Activated CD4-positive, alpha-beta memory T cell treated with anti-CD3 and anti-CD28 coated beads for 36 hours (primary cell): ENCODE measurements around the gene DIS3L2. TPM values are rescaled to one million over a fixed set of nuclear protein-coding genes. Genes with fewer than 3 reads are reported as not detected.
"Not testable (repeated sequence)": the region's sequence is repeated elsewhere in the genome, so short reads cannot be mapped to it uniquely, and the experiment has no call there.

Experiments used
- CTCF ChIA-PET: fragments of 350-600 bp; sonication (Branson Sonifier 250); formaldehyde crosslinking; loops from one replicate; lab custom pipeline; 2021; ENCODE audit warnings: antibody characterized with exemption, inconsistent platforms; lab: Charles Lee
- POLR2A ChIA-PET: fragments of 350-600 bp; sonication (Branson Sonifier 250); formaldehyde crosslinking; loops from one replicate; lab custom pipeline; 2021; ENCODE audit warnings: antibody characterized with exemption; lab: Charles Lee
- DNase-seq: peaks from one replicate; pipeline ENCODE4 v3.0.0-alpha.2; 2020
- H3K27ac Mint-ChIP-seq: one replicate; pipeline ENCODE4 v1.8.0; 2021; ENCODE audit warnings: mixed read lengths
- H3K27me3 Mint-ChIP-seq: one replicate; pipeline ENCODE4 v1.8.0; 2021; ENCODE audit warnings: mixed read lengths
- H3K36me3 Mint-ChIP-seq: one replicate; pipeline ENCODE4 v1.8.0; 2021; ENCODE audit warnings: mixed read lengths
- H3K4me1 Mint-ChIP-seq: one replicate; pipeline ENCODE4 v1.8.0; 2021; ENCODE audit warnings: low read depth, mixed read lengths
- H3K4me3 Mint-ChIP-seq: one replicate; pipeline ENCODE4 v1.8.0; 2021; ENCODE audit warnings: mild to moderate bottlenecking, mixed read lengths
- H3K9me3 Mint-ChIP-seq: one replicate; pipeline ENCODE4 v1.8.0; 2021; ENCODE audit warnings: mixed read lengths
- intact Hi-C: fragments of 100-400 bp; cut with micrococcal nuclease; formaldehyde crosslinking; loops from one replicate; pipeline ENCODE4 v1.15.1; 2023
- total RNA-seq, 2 experiments: library from RNA; stranded (reverse); gene quantifications; one replicate each; pipeline ENCODE4 v1.2.3, GENCODE V29; 2021

Gene DIS3L2
- total RNA-seq, 2 experiments from 2014 or later = 20.5 to 25.7 TPM

DNA sequence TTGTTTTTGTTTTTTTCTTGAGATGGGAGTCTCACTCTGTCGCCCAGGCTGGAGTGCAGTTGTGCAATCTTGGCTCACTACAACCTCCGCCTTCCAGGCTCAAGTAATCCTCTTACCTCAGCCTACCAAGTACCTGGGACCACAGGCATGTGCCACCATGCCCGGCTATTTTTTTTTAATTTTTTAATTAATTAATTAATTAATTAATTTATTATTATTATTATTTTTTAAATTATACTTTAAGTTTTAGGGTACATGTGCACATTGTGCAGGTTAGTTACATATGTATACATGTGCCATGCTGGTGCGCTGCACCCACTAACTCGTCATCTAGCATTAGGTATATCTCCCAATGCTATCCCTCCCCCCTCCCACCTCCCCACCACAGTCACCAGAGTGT, 215.1 kb downstream of the DIS3L2 start:
- H3K27ac Mint-ChIP-seq, H3K4me1 Mint-ChIP-seq, H3K27me3 Mint-ChIP-seq, intact Hi-C loops, POLR2A ChIA-PET, H3K4me3 Mint-ChIP-seq, H3K9me3 Mint-ChIP-seq, DNase-seq, CTCF ChIA-PET: not testable (repeated sequence)
- peaks cover 15% of the 10 kb centered on the region for H3K36me3 Mint-ChIP-seq

DNA sequence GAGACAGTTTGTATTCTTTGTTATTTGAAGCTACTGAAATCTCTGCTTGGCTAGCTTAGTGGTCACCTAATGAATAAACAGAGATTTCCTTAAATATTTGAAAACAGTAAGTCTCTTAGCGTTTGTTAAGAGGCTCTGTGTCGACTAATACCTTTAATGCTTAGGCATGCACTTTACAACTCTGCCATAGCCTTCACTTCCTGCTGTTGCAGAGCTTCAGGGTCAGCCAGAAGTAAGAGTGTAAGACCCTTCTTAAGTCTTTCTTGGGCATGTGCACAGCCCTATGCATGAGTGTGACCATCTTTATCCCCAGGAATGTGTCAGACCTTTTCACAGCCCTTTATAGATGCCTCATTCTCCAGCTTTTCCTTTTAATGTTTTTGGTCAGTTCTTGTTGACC, 221.8 kb downstream of the DIS3L2 start:
- Mint-ChIP-seq H3K27me3 (no peaks in the 10 kb centered on the region), H3K27ac (no peak overlapping the region), H3K36me3 (peaks cover 10% of the 10 kb centered on the region), H3K4me1 (no peaks in the 10 kb centered on the region), H3K9me3 (no peaks in the 10 kb centered on the region), H3K4me3 (no peak overlapping the region)
- intact Hi-C loops = no loop called here
- DNase-seq = no peak
- CTCF ChIA-PET = interaction anchor here (1.0 kb wide), 1 partner anchor 258 kb away, joined by 3 read pairs; no protein-coding TSS in a partner anchor
- POLR2A ChIA-PET = no interaction called here

GRCh38 chr2:232184346-232184745, 222.8 kb downstream of the DIS3L2 start:
- ChIA-PET CTCF (interaction anchor here (1.0 kb wide), 1 partner anchor 259 kb away, joined by 3 read pairs; no protein-coding TSS in a partner anchor), POLR2A (no interaction called here)
- peaks cover 10% of the 10 kb centered on the region for H3K36me3 Mint-ChIP-seq
- H3K4me1 Mint-ChIP-seq = no peaks in the 10 kb centered on the region
- no peak overlapping the region for H3K27ac Mint-ChIP-seq
- no peak overlapping the region for H3K4me3 Mint-ChIP-seq
- no peaks in the 10 kb centered on the region for H3K9me3 Mint-ChIP-seq
- H3K27me3 Mint-ChIP-seq = no peaks in the 10 kb centered on the region
- intact Hi-C loops = no loop called here
- DNase-seq = no peak

DNA sequence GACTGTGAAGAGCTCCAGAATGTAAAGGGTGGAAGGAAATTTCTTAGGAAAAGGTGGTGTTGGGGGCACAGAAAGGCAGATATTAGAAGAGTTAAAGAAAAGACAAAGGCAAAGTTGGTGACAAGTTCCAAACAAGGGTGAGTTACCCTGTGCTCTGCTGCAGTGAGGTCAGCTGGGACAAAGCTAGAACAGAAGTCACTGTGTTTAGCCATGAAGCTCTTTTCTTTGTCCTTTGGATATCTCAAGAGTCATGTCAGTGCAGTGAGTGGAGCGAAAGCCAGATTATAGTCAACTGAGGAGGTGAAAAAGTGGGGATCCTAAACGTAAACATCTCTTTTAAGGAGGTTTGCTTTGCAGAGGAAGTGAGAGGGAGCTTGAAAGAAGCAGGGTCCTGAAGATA, 229.3 kb downstream of the DIS3L2 start:
- H3K9me3 Mint-ChIP-seq = peaks cover 5% of the 10 kb centered on the region
- ChIA-PET CTCF (no interaction called here), POLR2A (no interaction called here)
- H3K27ac Mint-ChIP-seq = no peak overlapping the region
- H3K4me1 Mint-ChIP-seq = no peaks in the 10 kb centered on the region
- intact Hi-C loops = no loop called here
- no peaks in the 10 kb centered on the region for H3K27me3 Mint-ChIP-seq
- H3K36me3 Mint-ChIP-seq = peaks cover 26% of the 10 kb centered on the region
- H3K4me3 Mint-ChIP-seq = no peak overlapping the region
- DNase-seq = no peak

DNA sequence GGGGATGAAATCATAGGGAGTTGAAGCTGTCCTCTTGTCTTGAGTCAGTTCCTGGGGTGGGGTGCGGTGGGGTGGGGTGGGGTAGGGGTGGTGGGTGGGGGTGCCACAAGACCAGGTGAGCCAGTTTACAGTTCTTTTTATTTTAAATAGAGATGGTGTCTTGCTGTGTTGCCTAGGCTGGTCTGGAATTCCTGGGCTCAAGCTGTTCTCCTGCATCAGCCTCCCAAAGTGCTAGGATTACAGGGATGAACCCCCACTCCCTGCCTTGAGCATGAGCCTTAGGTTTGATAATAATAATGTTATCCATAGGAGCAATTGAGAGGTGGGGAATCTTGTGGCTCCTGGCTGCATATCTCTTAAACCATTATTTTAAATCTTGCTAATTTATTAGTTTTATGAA, 234.0 kb downstream of the DIS3L2 start:
- Mint-ChIP-seq H3K4me1 (no peaks in the 10 kb centered on the region), H3K27ac (no peak overlapping the region), H3K4me3 (no peak overlapping the region), H3K36me3 (peaks cover 34% of the 10 kb centered on the region), H3K27me3 (no peaks in the 10 kb centered on the region), H3K9me3 (peaks cover 5% of the 10 kb centered on the region)
- ChIA-PET POLR2A (no interaction called here), CTCF (no interaction called here)
- no peak for DNase-seq
- intact Hi-C loops = no loop called here

DNA sequence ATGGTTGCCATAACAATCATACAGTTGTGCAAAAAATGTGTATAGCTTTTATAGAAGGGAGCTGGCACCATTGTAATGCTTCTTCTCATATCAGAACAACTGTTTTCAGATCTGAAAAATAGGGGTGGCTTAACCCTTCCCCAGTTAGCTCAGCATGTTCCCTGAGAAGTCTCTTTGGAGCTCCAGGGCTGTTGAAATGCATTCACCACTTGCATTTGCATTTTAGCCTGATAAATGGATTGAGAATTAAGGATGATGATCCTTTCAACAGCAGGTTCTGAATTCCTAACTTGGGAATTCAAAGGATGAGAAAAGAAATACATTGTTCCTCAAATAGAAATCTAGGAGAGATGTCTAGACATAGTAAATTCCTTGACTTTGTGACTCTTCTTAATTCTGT, 235.3 kb downstream of the DIS3L2 start:
- Mint-ChIP-seq H3K9me3 (peaks cover 5% of the 10 kb centered on the region), H3K27me3 (no peaks in the 10 kb centered on the region), H3K4me1 (no peaks in the 10 kb centered on the region), H3K36me3 (peaks cover 39% of the 10 kb centered on the region), H3K27ac (no peak overlapping the region), H3K4me3 (no peak overlapping the region)
- POLR2A ChIA-PET = no interaction called here
- CTCF ChIA-PET = no interaction called here
- intact Hi-C loops = no loop called here
- DNase-seq = no peak

DNA sequence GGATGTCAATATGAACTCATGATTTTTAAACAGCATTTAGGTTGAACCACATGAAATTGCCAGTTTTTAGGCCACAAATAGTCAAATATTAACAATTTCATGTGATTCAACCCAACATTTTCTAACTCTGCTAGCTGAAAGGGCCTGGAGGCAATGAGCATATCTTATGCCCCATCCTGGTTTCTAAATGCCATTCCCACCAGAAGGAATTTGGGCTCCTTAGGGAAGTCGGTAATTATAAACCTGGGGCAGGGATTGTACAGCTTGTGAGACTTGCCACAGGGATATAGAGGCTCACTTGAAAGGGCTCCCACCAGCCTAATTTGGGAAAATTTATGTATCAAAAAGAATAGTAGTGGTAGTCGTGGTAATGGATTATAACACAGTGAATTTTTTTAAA, 238.7 kb downstream of the DIS3L2 start:
- peaks cover 22% of the 10 kb centered on the region for H3K36me3 Mint-ChIP-seq
- no peak overlapping the region for H3K4me3 Mint-ChIP-seq
- no peak for DNase-seq
- POLR2A ChIA-PET = no interaction called here
- no peaks in the 10 kb centered on the region for H3K27me3 Mint-ChIP-seq
- CTCF ChIA-PET = no interaction called here
- no peaks in the 10 kb centered on the region for H3K9me3 Mint-ChIP-seq
- intact Hi-C loops = no loop called here
- H3K27ac Mint-ChIP-seq = no peak overlapping the region
- no peaks in the 10 kb centered on the region for H3K4me1 Mint-ChIP-seq

DNA sequence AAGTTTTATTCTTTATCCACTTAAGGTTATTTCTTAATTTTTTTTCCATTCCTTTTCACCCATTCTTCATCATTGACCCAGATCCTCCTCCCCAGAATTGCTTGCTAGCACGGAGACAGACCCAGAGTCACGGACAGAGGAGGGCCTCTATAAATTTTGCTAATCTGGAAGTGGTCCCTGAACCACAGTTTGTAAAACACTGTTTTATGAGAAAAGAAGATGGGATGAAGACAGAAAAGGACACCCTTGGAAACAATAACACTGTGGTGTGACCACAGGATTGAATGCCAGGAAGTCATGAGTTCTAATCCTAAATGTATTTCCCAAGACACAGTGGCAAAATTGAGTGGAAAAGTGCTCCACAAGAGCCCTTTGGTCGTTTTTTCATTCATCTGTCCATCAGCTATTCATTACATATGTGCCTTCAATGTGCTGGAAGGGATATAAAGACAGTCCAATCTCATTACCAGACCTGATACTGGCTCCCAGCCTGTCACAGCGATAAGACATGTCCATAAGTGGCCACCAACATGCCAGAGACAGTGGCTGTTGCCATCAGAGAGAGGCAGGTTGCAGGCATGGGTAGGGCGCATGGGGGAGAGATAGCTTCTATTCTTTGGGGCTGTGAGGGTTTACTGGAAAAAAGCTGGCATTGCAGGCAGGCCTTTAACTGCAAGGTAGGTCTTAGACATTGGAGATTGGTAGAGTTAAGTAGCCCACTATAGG, 241.8 kb downstream of the DIS3L2 start:
- POLR2A ChIA-PET = no interaction called here
- Mint-ChIP-seq H3K4me1 (no peaks in the 10 kb centered on the region), H3K9me3 (no peaks in the 10 kb centered on the region), H3K4me3 (no peak overlapping the region), H3K27ac (no peak overlapping the region), H3K27me3 (no peaks in the 10 kb centered on the region), H3K36me3 (peaks cover 22% of the 10 kb centered on the region)
- CTCF ChIA-PET = interaction anchor here (0.9 to 1.1 kb wide), 2 partner anchors 89 to 125 kb away, joined by 3 to 4 read pairs; no protein-coding TSS in a partner anchor
- no peak for DNase-seq
- intact Hi-C loops = no loop called here

- H3K9me3 Mint-ChIP-seq = no peaks in the 10 kb centered on the region
- H3K36me3 Mint-ChIP-seq = peaks cover 18% of the 10 kb centered on the region
- no peak overlapping the region for H3K27ac Mint-ChIP-seq
- no peaks in the 10 kb centered on the region for H3K4me1 Mint-ChIP-seq
- ChIA-PET POLR2A (no interaction called here), CTCF (interaction anchor here (0.9 to 1.1 kb wide), 2 partner anchors 89 to 124 kb away, joined by 3 to 4 read pairs; no protein-coding TSS in a partner anchor)
- H3K4me3 Mint-ChIP-seq = no peak overlapping the region
- no peaks in the 10 kb centered on the region for H3K27me3 Mint-ChIP-seq
- intact Hi-C loops = no loop called here
- DNase-seq = no peak
Observed at GRCh38 chr2:232203936-232204335, 242.4 kb downstream of the DIS3L2 start.

- Mint-ChIP-seq H3K9me3 (no peaks in the 10 kb centered on the region), H3K4me3 (no peak overlapping the region), H3K27ac (no peak overlapping the region), H3K36me3 (peaks cover 22% of the 10 kb centered on the region), H3K4me1 (no peaks in the 10 kb centered on the region), H3K27me3 (no peaks in the 10 kb centered on the region)
- CTCF ChIA-PET = interaction anchor here (0.9 to 1.1 kb wide), 2 partner anchors 88 to 124 kb away, joined by 3 to 4 read pairs; no protein-coding TSS in a partner anchor
- POLR2A ChIA-PET = no interaction called here
- intact Hi-C loops = no loop called here
- DNase-seq = no peak
Observed at GRCh38 chr2:232204457-232204931, 243.0 kb downstream of the DIS3L2 start.

DNA sequence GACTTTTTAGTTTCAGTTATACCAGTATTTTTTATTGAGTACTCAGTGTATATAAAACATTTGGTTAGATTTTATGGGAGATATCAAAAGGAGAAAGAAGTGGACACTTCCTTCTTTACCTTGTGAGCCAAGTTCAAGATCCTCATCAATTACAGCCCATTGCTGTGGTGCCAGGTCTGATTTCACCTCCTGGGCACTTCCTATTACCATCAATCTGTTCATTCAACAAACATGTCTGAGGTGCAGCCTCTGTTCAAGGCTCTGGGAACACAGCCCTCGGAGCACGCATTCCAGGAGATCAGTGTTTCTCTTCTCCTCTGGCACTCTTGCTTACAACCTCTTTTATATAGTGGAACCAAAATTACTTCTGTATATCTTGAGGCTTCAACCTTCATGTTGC, 245.7 kb downstream of the DIS3L2 start:
- H3K27ac Mint-ChIP-seq = no peak overlapping the region

GRCh38 chr2:232210306-232210705, 248.8 kb downstream of the DIS3L2 start:
- Mint-ChIP-seq H3K4me1 (peaks cover 7% of the 10 kb centered on the region), H3K27me3 (no peaks in the 10 kb centered on the region), H3K9me3 (no peaks in the 10 kb centered on the region), H3K4me3 (no peak overlapping the region), H3K27ac (no peak overlapping the region), H3K36me3 (peaks cover 24% of the 10 kb centered on the region)
- ChIA-PET POLR2A (no interaction called here), CTCF (no interaction called here)
- DNase-seq = no peak
- intact Hi-C loops = no loop called here

More for the DNA sequence above, 245.7 kb downstream of the DIS3L2 start:
- ChIA-PET CTCF (no interaction called here), POLR2A (no interaction called here)
- peaks cover 22% of the 10 kb centered on the region for H3K36me3 Mint-ChIP-seq
- peaks cover 1% of the 10 kb centered on the region for H3K4me1 Mint-ChIP-seq
- no peak for DNase-seq
- no peaks in the 10 kb centered on the region for H3K9me3 Mint-ChIP-seq
- intact Hi-C loops = no loop called here
- H3K27me3 Mint-ChIP-seq = no peaks in the 10 kb centered on the region
- H3K4me3 Mint-ChIP-seq = no peak overlapping the region
